HEK293 (cell line): Measurements from ENCODE around the gene DPYSL3.

Experiments
- CTCF ChIA-PET: fragments of 350-600 bp; formaldehyde crosslinking; extraction: SDS; loops from one replicate; lab custom pipeline; 2021; ENCODE audit warnings: antibody characterized with exemption; lab: Yijun Ruan, JAX
- POLR2A ChIA-PET: fragments of 300-600 bp; formaldehyde crosslinking; extraction: SDS; loops from one replicate; lab custom pipeline; 2020; ENCODE audit warnings: antibody characterized with exemption, inconsistent platforms; lab: Yijun Ruan, JAX
- H3K27ac ChIP-seq: fragments of 200-500 bp; sonication (Bioruptor generic); 2 replicates; pipeline ENCODE4 v1.5.1; 2014; ENCODE audit warnings: low read depth, low read length, control low read depth, inconsistent platforms; ENCODE audit errors: extremely low read depth
- H3K36me3 ChIP-seq, 2 experiments: fragments of 200-500 bp in 1 of 2; sonication (Bioruptor generic) in 1 of 2; 1 replicate in 1 of 2; 2 replicates in 1 of 2; pipeline ENCODE4 v1.5.1; 2014 to 2017; ENCODE audit warnings: inconsistent platforms in 2 of 2, low read length in 2 of 2; ENCODE audit not compliant: control insufficient read depth in 2 of 2, insufficient read depth in 1 of 2
- H3K4me1 ChIP-seq: fragments of 200-500 bp; sonication (Bioruptor generic); 2 replicates; pipeline ENCODE4 v1.5.1; 2014; ENCODE audit warnings: mild to moderate bottlenecking, low read length, inconsistent platforms; ENCODE audit not compliant: control insufficient read depth, insufficient read depth
- H3K4me3 ChIP-seq: 2 replicates; pipeline ENCODE4 v1.5.1; 2011; ENCODE audit warnings: low read depth, mild to moderate bottlenecking, control low read depth, low read length, moderate library complexity
- H3K9me3 ChIP-seq: fragments of 200-500 bp; sonication (Bioruptor generic); 2 replicates; pipeline ENCODE4 v1.5.1; 2014; ENCODE audit warnings: low read depth, low read length, inconsistent platforms; ENCODE audit not compliant: control insufficient read depth, insufficient read depth
- BCL6B ChIP-seq: fragments of 450-650 bp; formaldehyde crosslinking; IDR thresholded peaks from 2 replicates; pipeline ENCODE4 v1.5.1; 2017; ENCODE audit warnings: missing biosample characterization, missing genetic modification characterization
- FEZF1 ChIP-seq: fragments of 450-650 bp; formaldehyde crosslinking; IDR thresholded peaks from 2 replicates; pipeline ENCODE4 v1.5.1; 2016; ENCODE audit warnings: missing biosample characterization, missing genetic modification characterization
- GFI1B ChIP-seq: fragments of 450-650 bp; formaldehyde crosslinking; IDR thresholded peaks from 2 replicates; pipeline ENCODE4 v1.5.1; 2016; ENCODE audit warnings: missing biosample characterization, missing genetic modification characterization
- GLI2 ChIP-seq: fragments of 450-650 bp; formaldehyde crosslinking; IDR thresholded peaks from 2 replicates; pipeline ENCODE4; 2017; ENCODE audit warnings: missing biosample characterization, missing genetic modification characterization, low read depth, borderline replicate concordance
- HOXD13 ChIP-seq: sonication (generic); formaldehyde crosslinking; IDR thresholded peaks from 2 replicates; pipeline ENCODE4 v1.8.0; 2022; ENCODE audit warnings: missing genetic modification reagents, borderline replicate concordance
- KLF1 ChIP-seq: fragments of 450-650 bp; formaldehyde crosslinking; IDR thresholded peaks from 2 replicates; pipeline ENCODE4 v1.5.1; 2016; ENCODE audit warnings: missing biosample characterization, missing genetic modification characterization
- SP2 ChIP-seq: fragments of 450-650 bp; formaldehyde crosslinking; IDR thresholded peaks from 2 replicates; pipeline ENCODE4 v1.5.1; 2016; ENCODE audit warnings: missing biosample characterization, missing genetic modification characterization
- YY2 ChIP-seq: fragments of 450-650 bp; formaldehyde crosslinking; IDR thresholded peaks from 2 replicates; pipeline ENCODE4 v1.5.1; 2016; ENCODE audit warnings: missing biosample characterization, missing genetic modification characterization
- ZFP41 ChIP-seq: fragments of 450-650 bp; formaldehyde crosslinking; IDR thresholded peaks from 2 replicates; pipeline ENCODE4 v1.5.1; 2016; ENCODE audit warnings: missing biosample characterization, missing genetic modification characterization, borderline replicate concordance
- ZNF138 ChIP-seq: fragments of 450-650 bp; formaldehyde crosslinking; IDR thresholded peaks from 2 replicates; pipeline ENCODE4 v1.5.1; 2016; ENCODE audit warnings: missing biosample characterization, missing genetic modification characterization, borderline replicate concordance
- ZNF140 ChIP-seq: fragments of 450-650 bp; formaldehyde crosslinking; IDR thresholded peaks from 2 replicates; pipeline ENCODE4 v1.5.1; 2016; ENCODE audit warnings: missing biosample characterization, missing genetic modification characterization
- ZNF157 ChIP-seq: fragments of 450-650 bp; formaldehyde crosslinking; IDR thresholded peaks from 2 replicates; pipeline ENCODE4 v1.5.1; 2016; ENCODE audit warnings: missing biosample characterization, missing genetic modification characterization
- ZNF169 ChIP-seq: fragments of 450-650 bp; formaldehyde crosslinking; IDR thresholded peaks from 2 replicates; pipeline ENCODE4 v1.5.1; 2016; ENCODE audit warnings: missing biosample characterization, missing genetic modification characterization
- ZNF23 ChIP-seq: fragments of 450-650 bp; formaldehyde crosslinking; IDR thresholded peaks from 2 replicates; pipeline ENCODE4 v1.5.1; 2016; ENCODE audit warnings: missing biosample characterization, missing genetic modification characterization, borderline replicate concordance
- ZNF354C ChIP-seq: fragments of 450-650 bp; formaldehyde crosslinking; IDR thresholded peaks from 2 replicates; pipeline ENCODE4 v1.5.1; 2016; ENCODE audit warnings: missing biosample characterization, missing genetic modification characterization, low read depth, borderline replicate concordance
- ZNF37A ChIP-seq: fragments of 450-650 bp; IDR thresholded peaks from 2 replicates; pipeline ENCODE4 v1.5.1; 2018; ENCODE audit warnings: missing biosample characterization, missing genetic modification characterization
- ZNF473 ChIP-seq: fragments of 450-650 bp; formaldehyde crosslinking; IDR thresholded peaks from 2 replicates; pipeline ENCODE4 v1.5.1; 2017; ENCODE audit warnings: missing biosample characterization, missing genetic modification characterization
- ZNF596 ChIP-seq: fragments of 450-650 bp; IDR thresholded peaks from 2 replicates; pipeline ENCODE4 v1.5.0; 2018; ENCODE audit warnings: missing biosample characterization, mild to moderate bottlenecking, missing genetic modification characterization, moderate library complexity
- ZNF621 ChIP-seq: fragments of 450-650 bp; formaldehyde crosslinking; IDR thresholded peaks from 2 replicates; pipeline ENCODE4 v1.5.1; 2017; ENCODE audit warnings: missing biosample characterization, missing genetic modification characterization
- ZNF624 ChIP-seq: fragments of 450-650 bp; formaldehyde crosslinking; IDR thresholded peaks from 2 replicates; pipeline ENCODE4 v1.5.1; 2017; ENCODE audit warnings: missing biosample characterization, missing genetic modification characterization
- ZNF830 ChIP-seq: fragments of 450-650 bp; IDR thresholded peaks from 2 replicates; pipeline ENCODE4 v1.5.0; 2018; ENCODE audit warnings: missing biosample characterization, missing genetic modification characterization, low read depth, mild to moderate bottlenecking, moderate library complexity
- ZNF843 ChIP-seq: fragments of 450-650 bp; formaldehyde crosslinking; IDR thresholded peaks from 2 replicates; pipeline ENCODE4 v1.5.1; 2016; ENCODE audit warnings: missing biosample characterization, missing genetic modification characterization
- ZSCAN30 ChIP-seq: fragments of 450-650 bp; IDR thresholded peaks from 2 replicates; pipeline ENCODE4 v1.5.1; 2018; ENCODE audit warnings: missing biosample characterization, mild to moderate bottlenecking, missing genetic modification characterization, moderate library complexity
- ZSCAN5A ChIP-seq: fragments of 450-650 bp; formaldehyde crosslinking; IDR thresholded peaks from 2 replicates; pipeline ENCODE4 v1.5.1; 2016; ENCODE audit warnings: missing biosample characterization, missing genetic modification characterization
- TF ChIP-seq, protein P1 (sequence below): fragments of 450-650 bp; formaldehyde crosslinking; IDR thresholded peaks from 2 replicates; pipeline ENCODE4 v1.5.1; 2016; ENCODE audit warnings: missing biosample characterization, missing genetic modification characterization
- TF ChIP-seq, protein P2 (sequence below): fragments of 450-650 bp; formaldehyde crosslinking; IDR thresholded peaks from 2 replicates; pipeline ENCODE4 v1.5.1; 2016; ENCODE audit warnings: missing biosample characterization, missing genetic modification characterization

DPYSL3 gene

GRCh38 chr5:147504011-147504410 is 5.9 kb downstream of the DPYSL3 start (continued):
- no peak for TF ChIP-seq ZNF23 (tag by site-specific recombination)
- no peak for TF ChIP-seq ZNF596 (tag by site-specific recombination)
- TF ChIP-seq ZNF843, result peak; percentile 46

- Histone ChIP-seq H3K27ac (no peak overlapping the region), H3K36me3 (no peaks in the 10 kb centered on the region), H3K4me1 (peaks cover 10% of the 10 kb centered on the region), H3K9me3 (no peaks in the 10 kb centered on the region), H3K4me3 (no peak overlapping the region)
- CTCF ChIA-PET, result interaction anchor here (0.6 to 1.0 kb wide), 3 partner anchors 9 to 374 kb away, joined by 3 to 5 read pairs (median 3); no protein-coding TSS in a partner anchor
- no peak for TF ChIP-seq SP2 (tag by site-specific recombination)
- TF ChIP-seq ZNF621 (tag by site-specific recombination), result no peak
- no peak for TF ChIP-seq ZNF169 (tag by site-specific recombination)
- TF ChIP-seq YY2 (tag by site-specific recombination), result no peak
- no peak for TF ChIP-seq ZNF140 (tag by site-specific recombination)
- POLR2A ChIA-PET, result no interaction called here
Measured at GRCh38 chr5:147490989-147491388, 18.9 kb downstream of the DPYSL3 start.

GRCh38 chr5:147487031-147487750 is 22.7 kb downstream of the DPYSL3 start:
- Histone ChIP-seq H3K9me3 (no peaks in the 10 kb centered on the region), H3K4me3 (no peak overlapping the region), H3K4me1 (peaks cover 16% of the 10 kb centered on the region), H3K36me3 (no peaks in the 10 kb centered on the region), H3K27ac (no peak overlapping the region)
- CTCF ChIA-PET, result interaction anchor here (0.6 kb wide), 1 partner anchor 88 kb away, joined by 3 read pairs; no protein-coding TSS in a partner anchor
- TF ChIP-seq ZNF157 (no peak), ZSCAN5A (tag by site-specific recombination) (no peak), BCL6B (tag by site-specific recombination) (no peak), FEZF1 (tag by site-specific recombination) (no peak), ZNF37A (tag by site-specific recombination) (no peak), GLI2 (tag by site-specific recombination) (no peak), ZNF830 (tag by site-specific recombination) (no peak), KLF1 (no peak), ZNF138 (tag by site-specific recombination) (no peak), GFI1B (tag by site-specific recombination) (no peak), ZFP41 (tag by site-specific recombination) (no peak), ZSCAN30 (tag by site-specific recombination) (no peak), ZNF473 (tag by site-specific recombination) (no peak), HOXD13 (CRISPR knock-in tag) (no peak), ZNF624 (no peak), ZNF354C (no peak)
- TF ChIP-seq, protein P1, sequence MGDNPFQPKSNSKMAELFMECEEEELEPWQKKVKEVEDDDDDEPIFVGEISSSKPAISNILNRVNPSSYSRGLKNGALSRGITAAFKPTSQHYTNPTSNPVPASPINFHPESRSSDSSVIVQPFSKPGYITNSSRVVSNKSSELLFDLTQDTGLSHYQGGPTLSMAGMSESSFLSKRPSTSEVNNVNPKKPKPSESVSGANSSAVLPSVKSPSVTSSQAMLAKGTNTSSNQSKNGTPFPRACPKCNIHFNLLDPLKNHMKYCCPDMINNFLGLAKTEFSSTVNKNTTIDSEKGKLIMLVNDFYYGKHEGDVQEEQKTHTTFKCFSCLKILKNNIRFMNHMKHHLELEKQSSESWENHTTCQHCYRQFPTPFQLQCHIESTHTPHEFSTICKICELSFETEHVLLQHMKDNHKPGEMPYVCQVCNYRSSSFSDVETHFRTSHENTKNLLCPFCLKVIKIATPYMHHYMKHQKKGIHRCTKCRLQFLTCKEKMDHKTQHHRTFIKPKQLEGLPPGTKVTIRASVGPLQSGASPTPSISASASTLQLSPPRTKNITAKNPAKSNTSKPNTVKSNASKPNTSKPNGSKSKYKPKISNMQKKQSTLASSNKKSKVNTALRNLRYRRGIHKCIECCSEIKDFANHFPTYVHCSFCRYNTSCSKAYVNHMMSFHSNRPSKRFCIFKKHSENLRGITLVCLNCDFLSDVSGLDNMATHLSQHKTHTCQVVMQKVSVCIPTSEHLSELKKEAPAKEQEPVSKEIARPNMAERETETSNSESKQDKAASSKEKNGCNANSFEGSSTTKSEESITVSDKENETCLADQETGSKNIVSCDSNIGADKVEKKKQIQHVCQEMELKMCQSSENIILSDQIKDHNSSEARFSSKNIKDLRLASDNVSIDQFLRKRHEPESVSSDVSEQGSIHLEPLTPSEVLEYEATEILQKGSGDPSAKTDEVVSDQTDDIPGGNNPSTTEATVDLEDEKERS (tag by site-specific recombination), result no peak
- TF ChIP-seq, protein P2, sequence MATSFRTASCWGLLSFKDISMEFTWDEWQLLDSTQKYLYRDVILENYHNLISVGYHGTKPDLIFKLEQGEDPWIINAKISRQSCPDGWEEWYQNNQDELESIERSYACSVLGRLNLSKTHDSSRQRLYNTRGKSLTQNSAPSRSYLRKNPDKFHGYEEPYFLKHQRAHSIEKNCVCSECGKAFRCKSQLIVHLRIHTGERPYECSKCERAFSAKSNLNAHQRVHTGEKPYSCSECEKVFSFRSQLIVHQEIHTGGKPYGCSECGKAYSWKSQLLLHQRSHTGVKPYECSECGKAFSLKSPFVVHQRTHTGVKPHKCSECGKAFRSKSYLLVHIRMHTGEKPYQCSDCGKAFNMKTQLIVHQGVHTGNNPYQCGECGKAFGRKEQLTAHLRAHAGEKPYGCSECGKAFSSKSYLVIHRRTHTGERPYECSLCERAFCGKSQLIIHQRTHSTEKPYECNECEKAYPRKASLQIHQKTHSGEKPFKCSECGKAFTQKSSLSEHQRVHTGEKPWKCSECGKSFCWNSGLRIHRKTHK (tag by site-specific recombination), result no peak
- POLR2A ChIA-PET, result no interaction called here
